ENCODE data around the gene C11orf71. TPM values are rescaled to one million over a fixed set of nuclear protein-coding genes. Genes with fewer than 3 reads are reported as not detected.

The C11orf71 gene
- total and polyA plus RNA-seq, 4 donors, result 7.1 to 22.3 (median 7.9) TPM

GRCh38 chr11:114440971-114441763 lies 40.9 kb upstream of the C11orf71 start (continued):
- TF ChIP-seq ZBTB33 (IDR thresholded peaks at IDR 0.05) (no peak), FOXA1 (IDR thresholded peaks at IDR 0.05) (no peak), RXRA (IDR thresholded peaks at IDR 0.05) (no peak), RAD21 (IDR thresholded peaks at IDR 0.05) (no peak)

GRCh38 chr11:114440121-114440860 lies 40.0 kb upstream of the C11orf71 start:
- no peaks in the 10 kb centered on the region for H3K9me3 ChIP-seq (ENCODE audit: control insufficient read depth in 4 of 4, low read length in 3 of 4)
- 16% methylated on average over 10 of the region's 10 CpGs for WGBS
- H3K27me3 ChIP-seq (ENCODE audit: control insufficient read depth in 4 of 4, insufficient read depth in 4 of 4, low read length in 3 of 4), result no peaks in the 10 kb centered on the region
- DNase-seq (ENCODE audit: low spot score), result no peak
- peaks cover 0 to 15% (median 2%) of the 10 kb centered on the region in 4 donors for H3K4me1 ChIP-seq (ENCODE audit: control insufficient read depth in 4 of 4, insufficient read depth in 4 of 4, low read length in 3 of 4)
- peak overlapping the region; percentile 47 to 83 for H3K27ac ChIP-seq (ENCODE audit: low read depth in 1 of 2, low read length in 2 of 2)
- H3K36me3 ChIP-seq (ENCODE audit: control insufficient read depth in 4 of 4, insufficient read depth in 3 of 4, low read depth in 1 of 4, low read length in 3 of 4), result peaks cover 0 to 8% (median 2%) of the 10 kb centered on the region in 4 donors
- H3K4me3 ChIP-seq (ENCODE audit: low read depth in 1 of 3, low read length in 3 of 3), result peak overlapping the region; percentile 62 to 79 (median 64)
- H3K9ac ChIP-seq (ENCODE audit: low read depth in 1 of 2, low read length in 2 of 2), result peak overlapping the region; percentile 53 to 68
- TF ChIP-seq ZBTB33 (IDR thresholded peaks at IDR 0.05) (no peak), RXRA (IDR thresholded peaks at IDR 0.05) (peak in 1 of 2 donors; percentile 3), EGR1 (IDR thresholded peaks at IDR 0.05; ENCODE audit: low read depth in 2 of 2) (no peak), FOXA2 (IDR thresholded peaks at IDR 0.05) (no peak), ATF3 (IDR thresholded peaks at IDR 0.05) (no peak), JUND (IDR thresholded peaks at IDR 0.05) (peak in 1 of 2 donors; percentile 11)

- Histone ChIP-seq H3K9ac (ENCODE audit: low read depth in 1 of 2, low read length in 2 of 2) (peak within 1 kb of the TSS; percentile 53 to 68), H3K27me3 (ENCODE audit: control insufficient read depth in 4 of 4, insufficient read depth in 4 of 4, low read length in 3 of 4) (no peaks in the 10 kb centered on the region), H3K36me3 (ENCODE audit: control insufficient read depth in 4 of 4, insufficient read depth in 3 of 4, low read depth in 1 of 4, low read length in 3 of 4) (peaks cover 0 to 5% (median 2%) of the 10 kb centered on the region in 4 donors), H3K27ac (ENCODE audit: low read depth in 1 of 2, low read length in 2 of 2) (peak within 1 kb of the TSS; percentile 47 to 83), H3K4me1 (ENCODE audit: control insufficient read depth in 4 of 4, insufficient read depth in 4 of 4, low read length in 3 of 4) (peaks cover 0 to 15% (median 2%) of the 10 kb centered on the region in 4 donors), H3K4me3 (ENCODE audit: low read depth in 1 of 3, low read length in 3 of 3) (peak within 1 kb of the TSS; percentile 62 to 79 (median 64)), H3K9me3 (ENCODE audit: control insufficient read depth in 4 of 4, low read length in 3 of 4) (no peaks in the 10 kb centered on the region)
- WGBS, result under 1% methylated on average over 64 of the region's 64 CpGs
- TF ChIP-seq RAD21 (IDR thresholded peaks at IDR 0.05), result peak; percentile 35 to 67
- TF ChIP-seq GABPA (IDR thresholded peaks at IDR 0.05 in 1 of 2, conservative IDR thresholded peaks at IDR 0.05 in 1 of 2), result no peak
- peak; percentile 37 to 51 for TF ChIP-seq RXRA (IDR thresholded peaks at IDR 0.05)
- peak; percentile 20 for TF ChIP-seq REST (IDR thresholded peaks at IDR 0.05)
- peak; percentile 97 for TF ChIP-seq MAX (IDR thresholded peaks at IDR 0.05)
- peak; percentile 62 for TF ChIP-seq YY1 (IDR thresholded peaks at IDR 0.05)
- TF ChIP-seq SP1 (IDR thresholded peaks at IDR 0.05), result peak; percentile 56
- TF ChIP-seq FOXA1 (IDR thresholded peaks at IDR 0.05), result no peak
- peak in 1 of 2 donors; percentile 33 for TF ChIP-seq HNF4A (conservative IDR thresholded peaks at IDR 0.05)
- no peak for TF ChIP-seq TAF1 (conservative IDR thresholded peaks at IDR 0.05)
- TF ChIP-seq ATF3 (IDR thresholded peaks at IDR 0.05), result no peak
- DNase-seq (ENCODE audit: low spot score), result peak; percentile 92
Measured at GRCh38 chr11:114439229-114440120, 39.2 kb upstream of the C11orf71 start, which contains the start of gene REXO2. Gene REXO2, plus strand, starts transcription at chr11:114439467. Its CDS starts 62 bp downstream, at chr11:114439529.
